ENCODE data around the gene LURAP1L.

The LURAP1L gene

DNA sequence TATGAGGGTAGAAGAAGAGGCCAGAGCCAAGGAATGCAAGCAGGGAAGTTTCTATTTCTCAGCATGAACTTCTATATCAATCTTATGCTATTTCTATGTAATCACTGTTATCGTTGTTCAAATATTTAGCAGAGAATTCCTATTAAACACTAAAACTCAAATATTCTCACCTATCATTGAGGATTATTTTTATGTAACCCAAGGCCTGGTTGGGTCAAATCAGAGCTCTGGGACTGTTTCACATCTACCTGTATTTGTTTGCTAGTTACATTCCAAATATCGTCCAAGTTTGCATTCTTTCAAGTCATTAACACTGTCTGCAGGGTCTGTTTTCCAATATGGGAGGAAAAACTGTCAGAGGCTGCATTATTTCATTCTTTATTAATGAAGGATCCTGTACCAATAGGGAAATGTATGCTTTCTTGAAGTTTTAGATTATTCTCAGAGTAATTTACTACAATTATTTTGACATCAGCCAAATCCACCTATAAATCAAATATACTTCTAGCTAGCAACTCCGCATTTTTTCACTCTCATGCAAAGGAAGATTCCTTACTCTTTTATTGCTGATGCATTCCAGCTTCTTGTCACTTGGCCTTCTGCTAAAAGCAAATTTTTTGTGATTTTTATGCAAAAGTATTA is 52.2 kb downstream of the LURAP1L start:
- H3K4me2 ChIP-seq (ENCODE audit: low read length), result no peak overlapping the region
- no peak overlapping the region for H3K4me3 ChIP-seq (ENCODE audit: low read length)
- H3K9ac ChIP-seq (ENCODE audit: low read length), result no peak overlapping the region
- no peaks in the 10 kb centered on the region for H3K36me3 ChIP-seq (replicated peaks; ENCODE audit: low read depth, low read length)
- no peaks in the 10 kb centered on the region for H3K9me3 ChIP-seq (ENCODE audit: insufficient read depth, low read length)
- no peak for TF ChIP-seq EZH2phosphoT487 (IDR thresholded peaks at IDR 0.05; ENCODE audit: low read depth)
- TF ChIP-seq CTCF (IDR thresholded peaks at IDR 0.05; ENCODE audit: low read depth, low read length), result no peak
- H3K79me2 ChIP-seq (ENCODE audit: low read length), result no peaks in the 10 kb centered on the region
- H2AFZ ChIP-seq (ENCODE audit: low read depth, low read length), result no peak overlapping the region
- no peaks in the 10 kb centered on the region for H3K27me3 ChIP-seq (ENCODE audit: low read depth, low read length)
- no peaks in the 10 kb centered on the region for H4K20me1 ChIP-seq (ENCODE audit: insufficient read depth, low read length)
- no peak overlapping the region for H3K27ac ChIP-seq (ENCODE audit: low read length)
- H3K4me1 ChIP-seq (ENCODE audit: low read length), result peaks cover 19% of the 10 kb centered on the region

- no peaks in the 10 kb centered on the region for H4K20me1 ChIP-seq (ENCODE audit: insufficient read depth, low read length)
- no peaks in the 10 kb centered on the region for H3K79me2 ChIP-seq (ENCODE audit: low read length)
- no peak overlapping the region for H3K4me2 ChIP-seq (ENCODE audit: low read length)
- H3K9ac ChIP-seq (ENCODE audit: low read length), result no peak overlapping the region
- no peaks in the 10 kb centered on the region for H3K36me3 ChIP-seq (replicated peaks; ENCODE audit: low read depth, low read length)
- no peaks in the 10 kb centered on the region for H3K27me3 ChIP-seq (ENCODE audit: low read depth, low read length)
- no peak overlapping the region for H2AFZ ChIP-seq (ENCODE audit: low read depth, low read length)
- TF ChIP-seq CTCF (IDR thresholded peaks at IDR 0.05; ENCODE audit: low read depth, low read length) (no peak), EZH2phosphoT487 (IDR thresholded peaks at IDR 0.05; ENCODE audit: low read depth) (no peak)
- no peak overlapping the region for H3K27ac ChIP-seq (ENCODE audit: low read length)
- H3K9me3 ChIP-seq (ENCODE audit: insufficient read depth, low read length), result 0 out of 2 replicates have a peak, but pooled peaks cover 8% of the 10 kb centered on the region
- H3K4me3 ChIP-seq (ENCODE audit: low read length), result no peak overlapping the region
- peaks cover under 1% of the 10 kb centered on the region; the same call in 1 of the 2 replicates for H3K4me1 ChIP-seq (ENCODE audit: low read length)
Measured at GRCh38 chr9:12833701-12834100, 58.9 kb downstream of the LURAP1L start.

- Histone ChIP-seq H3K4me1 (ENCODE audit: low read length) (no peaks in the 10 kb centered on the region), H3K4me3 (ENCODE audit: low read length) (no peak overlapping the region), H3K27me3 (ENCODE audit: low read depth, low read length) (no peaks in the 10 kb centered on the region), H3K9ac (ENCODE audit: low read length) (no peak overlapping the region), H3K4me2 (ENCODE audit: low read length) (no peak overlapping the region), H3K27ac (ENCODE audit: low read length) (no peak overlapping the region), H4K20me1 (ENCODE audit: insufficient read depth, low read length) (no peaks in the 10 kb centered on the region), H3K9me3 (ENCODE audit: insufficient read depth, low read length) (0 out of 2 replicates have a peak, but pooled peaks cover 8% of the 10 kb centered on the region), H3K36me3 (replicated peaks; ENCODE audit: low read depth, low read length) (no peaks in the 10 kb centered on the region), H3K79me2 (ENCODE audit: low read length) (no peaks in the 10 kb centered on the region), H2AFZ (ENCODE audit: low read depth, low read length) (no peak overlapping the region)
- TF ChIP-seq EZH2phosphoT487 (IDR thresholded peaks at IDR 0.05; ENCODE audit: low read depth) (no peak), CTCF (IDR thresholded peaks at IDR 0.05; ENCODE audit: low read depth, low read length) (no peak)
Measured at GRCh38 chr9:12838546-12838945, 63.7 kb downstream of the LURAP1L start.

- Histone ChIP-seq H3K4me2 (ENCODE audit: low read length) (no peak overlapping the region), H4K20me1 (ENCODE audit: insufficient read depth, low read length) (no peaks in the 10 kb centered on the region), H3K27me3 (ENCODE audit: low read depth, low read length) (no peaks in the 10 kb centered on the region), H3K27ac (ENCODE audit: low read length) (no peak overlapping the region), H3K36me3 (replicated peaks; ENCODE audit: low read depth, low read length) (no peaks in the 10 kb centered on the region), H3K4me1 (ENCODE audit: low read length) (no peaks in the 10 kb centered on the region), H3K4me3 (ENCODE audit: low read length) (no peak overlapping the region), H3K9ac (ENCODE audit: low read length) (no peak overlapping the region), H2AFZ (ENCODE audit: low read depth, low read length) (no peak overlapping the region), H3K79me2 (ENCODE audit: low read length) (no peaks in the 10 kb centered on the region), H3K9me3 (ENCODE audit: insufficient read depth, low read length) (no peaks in the 10 kb centered on the region)
- TF ChIP-seq EZH2phosphoT487 (IDR thresholded peaks at IDR 0.05; ENCODE audit: low read depth), result no peak
Measured at GRCh38 chr9:12843735-12844134, 68.9 kb downstream of the LURAP1L start.

All from OCI-LY3 (cell line).